Glutamatergic neuron (in vitro differentiated cells): ENCODE measurements around the gene MRTFA. TPM values are rescaled to one million over a fixed set of nuclear protein-coding genes. Genes with fewer than 3 reads are reported as not detected.

Experiments
- DNase-seq: peaks from one replicate; pipeline ENCODE4 v3.0.0; 2022
- H3K27ac Mint-ChIP-seq: one replicate; pipeline ENCODE4 v1.8.0; 2020; ENCODE audit warnings: mild to moderate bottlenecking, mixed read lengths, inconsistent platforms; ENCODE audit not compliant: unreplicated experiment
- H3K27me3 Mint-ChIP-seq: one replicate; pipeline ENCODE4 v1.8.0; 2020; ENCODE audit warnings: mild to moderate bottlenecking, moderate library complexity, mixed read lengths, inconsistent platforms; ENCODE audit not compliant: unreplicated experiment
- H3K36me3 Mint-ChIP-seq: one replicate; pipeline ENCODE4 v1.8.0; 2020; ENCODE audit warnings: mild to moderate bottlenecking, mixed read lengths, inconsistent platforms; ENCODE audit not compliant: unreplicated experiment
- H3K4me1 Mint-ChIP-seq: one replicate; pipeline ENCODE4 v1.8.0; 2020; ENCODE audit warnings: mild to moderate bottlenecking, low read depth, mixed read lengths, inconsistent platforms; ENCODE audit not compliant: unreplicated experiment
- H3K4me3 Mint-ChIP-seq: one replicate; pipeline ENCODE4 v1.8.0; 2020; ENCODE audit warnings: mild to moderate bottlenecking, mixed read lengths, inconsistent platforms; ENCODE audit not compliant: unreplicated experiment
- H3K9me3 Mint-ChIP-seq: one replicate; pipeline ENCODE4 v1.8.0; 2020; ENCODE audit warnings: mild to moderate bottlenecking, moderate library complexity, mixed read lengths, inconsistent platforms; ENCODE audit not compliant: unreplicated experiment
- total RNA-seq: library from RNA; stranded (reverse); fragmentation: NEBNext Ultra II Directional; extraction: Animal tissue kit (Norgen Biotek cat#: 25700); gene quantifications from one replicate; pipeline ENCODE4 v1.2.1, GENCODE V29; 2021; ENCODE audit not compliant: unreplicated experiment
- TF ChIP-seq, protein P1 (sequence below): fragments of 200-600 bp; sonication (generic); IDR thresholded peaks from one replicate; pipeline ENCODE4 v1.5.0; 2021; ENCODE audit not compliant: partially characterized antibody, unreplicated experiment

The MRTFA gene
- total RNA-seq, 1 donor from 2014 or later: 91.7 TPM

DNA sequence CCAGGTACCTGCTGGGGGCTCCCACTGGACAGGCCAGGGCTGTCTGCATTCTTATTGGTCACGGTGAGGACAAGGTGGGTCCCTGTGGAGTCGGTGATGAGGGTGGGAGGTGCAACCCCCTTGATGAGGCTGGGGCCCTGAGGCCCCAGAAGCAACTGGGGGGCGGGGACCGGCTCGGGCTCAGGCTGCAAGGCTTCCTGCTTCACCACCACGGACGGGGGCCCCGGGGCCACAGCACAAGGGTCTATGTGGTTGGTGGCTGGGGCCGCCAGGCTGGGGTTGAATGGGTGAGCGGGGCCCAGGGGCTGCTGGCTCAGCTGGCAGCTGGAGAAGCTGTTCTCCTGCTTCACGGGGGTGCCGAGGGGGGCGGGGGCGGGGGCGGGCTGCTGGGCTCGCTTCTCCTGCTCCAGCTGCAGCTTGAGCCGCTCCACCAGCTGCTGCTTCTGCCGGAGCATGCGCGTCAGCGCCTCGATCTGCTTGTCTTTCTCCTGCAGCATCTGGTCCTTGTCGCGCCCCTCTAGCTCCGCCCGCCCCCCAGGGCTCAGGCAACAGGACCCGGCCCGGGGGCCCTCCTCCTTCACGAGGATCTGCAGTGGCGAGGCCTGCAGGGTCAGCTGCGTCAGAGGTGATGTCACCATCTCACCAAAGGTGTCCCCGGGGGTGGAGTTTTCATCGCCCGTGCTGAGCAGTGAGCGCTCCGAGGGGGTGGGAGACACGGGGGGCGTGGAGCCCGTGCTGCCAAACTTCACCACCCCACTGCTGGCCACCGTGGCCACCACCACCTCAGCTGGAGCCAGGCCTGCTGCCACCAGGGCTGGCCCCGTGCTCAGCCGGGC, 217.9 kb downstream of the MRTFA start:
- Mint-ChIP-seq H3K4me3 (no peak overlapping the region), H3K4me1 (peaks cover 35% of the 10 kb centered on the region), H3K36me3 (peaks cover 22% of the 10 kb centered on the region), H3K9me3 (peaks cover 33% of the 10 kb centered on the region), H3K27ac (peak overlapping the region; percentile 59), H3K27me3 (peaks cover 31% of the 10 kb centered on the region)
- TF ChIP-seq, protein P1, sequence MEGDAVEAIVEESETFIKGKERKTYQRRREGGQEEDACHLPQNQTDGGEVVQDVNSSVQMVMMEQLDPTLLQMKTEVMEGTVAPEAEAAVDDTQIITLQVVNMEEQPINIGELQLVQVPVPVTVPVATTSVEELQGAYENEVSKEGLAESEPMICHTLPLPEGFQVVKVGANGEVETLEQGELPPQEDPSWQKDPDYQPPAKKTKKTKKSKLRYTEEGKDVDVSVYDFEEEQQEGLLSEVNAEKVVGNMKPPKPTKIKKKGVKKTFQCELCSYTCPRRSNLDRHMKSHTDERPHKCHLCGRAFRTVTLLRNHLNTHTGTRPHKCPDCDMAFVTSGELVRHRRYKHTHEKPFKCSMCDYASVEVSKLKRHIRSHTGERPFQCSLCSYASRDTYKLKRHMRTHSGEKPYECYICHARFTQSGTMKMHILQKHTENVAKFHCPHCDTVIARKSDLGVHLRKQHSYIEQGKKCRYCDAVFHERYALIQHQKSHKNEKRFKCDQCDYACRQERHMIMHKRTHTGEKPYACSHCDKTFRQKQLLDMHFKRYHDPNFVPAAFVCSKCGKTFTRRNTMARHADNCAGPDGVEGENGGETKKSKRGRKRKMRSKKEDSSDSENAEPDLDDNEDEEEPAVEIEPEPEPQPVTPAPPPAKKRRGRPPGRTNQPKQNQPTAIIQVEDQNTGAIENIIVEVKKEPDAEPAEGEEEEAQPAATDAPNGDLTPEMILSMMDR: no peak
- peak; percentile 91 for DNase-seq

DNA sequence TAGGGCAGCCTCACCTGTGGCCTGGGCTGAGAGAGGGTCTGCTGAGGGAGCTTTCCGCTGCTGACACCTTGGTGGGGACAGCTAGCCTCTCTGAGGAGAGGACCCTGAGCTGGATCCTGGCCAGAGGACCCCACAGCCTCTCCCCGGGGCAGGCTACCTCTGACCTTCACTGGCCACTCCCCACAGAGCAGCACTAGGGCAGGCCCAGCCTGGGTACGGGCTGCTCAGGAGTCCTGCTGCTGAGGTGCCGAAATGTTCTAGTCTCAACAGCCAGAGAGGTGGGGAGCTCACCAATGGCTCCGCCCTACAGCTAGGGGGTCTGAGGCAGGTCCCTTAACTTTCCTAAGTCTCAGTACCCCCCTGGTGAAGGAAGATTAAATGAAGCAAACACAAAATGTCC, 218.6 kb downstream of the MRTFA start:
- no peak for DNase-seq
- H3K36me3 Mint-ChIP-seq: peaks cover 16% of the 10 kb centered on the region
- TF ChIP-seq, protein P1: no peak
- H3K27me3 Mint-ChIP-seq: peaks cover 30% of the 10 kb centered on the region
- peak overlapping the region; percentile 59 for H3K27ac Mint-ChIP-seq
- H3K9me3 Mint-ChIP-seq: peaks cover 33% of the 10 kb centered on the region
- H3K4me1 Mint-ChIP-seq: peaks cover 30% of the 10 kb centered on the region
- no peak overlapping the region for H3K4me3 Mint-ChIP-seq

DNA sequence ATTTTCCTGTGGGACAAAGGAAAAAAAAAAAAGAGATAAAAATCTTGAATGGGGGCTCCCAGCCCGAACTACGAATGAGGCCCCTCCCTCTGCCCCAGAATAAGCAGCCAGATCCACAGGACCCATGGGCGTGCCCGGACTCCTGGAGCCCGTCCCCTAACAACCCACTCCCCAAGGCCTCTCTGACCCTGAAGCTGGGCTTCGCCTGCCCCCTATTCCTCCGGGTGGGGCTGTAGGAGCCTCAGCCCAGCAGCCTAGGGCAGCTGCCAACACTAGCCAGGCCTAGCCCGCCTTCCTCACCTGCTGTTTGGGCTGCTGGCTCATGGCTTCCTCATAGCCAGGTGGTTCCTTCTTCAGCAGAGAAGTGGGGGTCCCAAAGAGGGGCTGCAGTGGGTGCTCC, 219.5 kb downstream of the MRTFA start:
- Mint-ChIP-seq H3K4me3 (no peak overlapping the region), H3K27me3 (peaks cover 30% of the 10 kb centered on the region), H3K36me3 (peaks cover 11% of the 10 kb centered on the region), H3K4me1 (peaks cover 30% of the 10 kb centered on the region), H3K9me3 (peaks cover 32% of the 10 kb centered on the region), H3K27ac (peak overlapping the region; percentile 90)
- DNase-seq: no peak
- TF ChIP-seq, protein P1: no peak

DNA sequence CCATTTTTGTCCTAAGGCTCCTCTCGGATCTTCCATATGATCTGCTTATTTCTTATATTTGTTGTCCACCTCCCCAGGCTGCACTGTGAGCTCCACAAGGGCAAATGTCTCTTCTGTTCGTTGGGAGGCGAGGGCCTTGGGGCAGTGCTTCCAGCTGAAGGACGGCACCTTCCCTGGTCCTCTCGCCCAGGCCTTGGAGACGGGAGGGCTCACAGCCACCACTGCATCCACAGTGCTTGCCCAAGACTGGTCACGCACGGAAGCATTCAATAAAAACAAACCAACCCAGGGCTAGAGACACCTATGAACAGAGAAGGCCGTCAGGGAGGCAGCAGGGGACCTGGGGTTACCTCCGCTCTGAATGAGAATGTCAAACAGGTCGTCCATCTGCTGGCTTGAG, 219.9 kb downstream of the MRTFA start:
- Mint-ChIP-seq H3K4me3 (no peak overlapping the region), H3K27ac (peak overlapping the region; percentile 90), H3K27me3 (peaks cover 28% of the 10 kb centered on the region)

DNA sequence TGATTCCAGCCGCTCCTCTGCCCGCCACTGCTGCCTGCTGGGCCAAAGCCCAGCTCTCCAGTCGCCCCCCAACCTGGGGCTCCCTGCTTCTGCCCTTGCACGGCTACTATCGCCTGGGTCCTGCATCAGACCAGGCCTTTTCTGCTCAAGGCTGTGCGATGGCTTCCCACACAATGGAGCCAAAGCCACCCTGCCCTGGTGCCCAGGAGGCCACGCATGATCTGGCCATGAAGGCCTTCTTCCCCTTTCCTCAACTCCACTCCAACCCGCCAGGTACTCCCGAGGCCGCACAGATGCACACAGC, 220.3 kb downstream of the MRTFA start:
- peaks cover 28% of the 10 kb centered on the region for H3K27me3 Mint-ChIP-seq
- peaks cover 30% of the 10 kb centered on the region for H3K4me1 Mint-ChIP-seq
- DNase-seq: no peak
- H3K27ac Mint-ChIP-seq: peak overlapping the region; percentile 90
- H3K9me3 Mint-ChIP-seq: peaks cover 29% of the 10 kb centered on the region
- TF ChIP-seq, protein P1: no peak
- no peak overlapping the region for H3K4me3 Mint-ChIP-seq
- peaks cover 5% of the 10 kb centered on the region for H3K36me3 Mint-ChIP-seq

More for the DNA sequence above, 219.9 kb downstream of the MRTFA start:
- Mint-ChIP-seq H3K4me1 (peaks cover 30% of the 10 kb centered on the region), H3K9me3 (peaks cover 31% of the 10 kb centered on the region), H3K36me3 (peaks cover 8% of the 10 kb centered on the region)
- TF ChIP-seq, protein P1: no peak
- DNase-seq: no peak
